GM23248 (cell line): ENCODE results near the gene PCED1B.

Source experiments
- EZH2 ChIP-seq: fragments of 200-600 bp; sonication (generic); IDR thresholded peaks from 2 replicates; pipeline ENCODE4 v1.6.1; 2018; ENCODE audit warnings: antibody characterized with exemption, mild to moderate bottlenecking; ENCODE audit not compliant: insufficient read depth, poor library complexity, severe bottlenecking
- EZH2phosphoT487 ChIP-seq: fragments of 200-600 bp; sonication (generic); IDR thresholded peaks from 2 replicates; pipeline ENCODE4 v1.6.1; 2018; ENCODE audit warnings: antibody characterized with exemption, moderate library complexity, mild to moderate bottlenecking, low read depth; ENCODE audit not compliant: insufficient read depth

DNA sequence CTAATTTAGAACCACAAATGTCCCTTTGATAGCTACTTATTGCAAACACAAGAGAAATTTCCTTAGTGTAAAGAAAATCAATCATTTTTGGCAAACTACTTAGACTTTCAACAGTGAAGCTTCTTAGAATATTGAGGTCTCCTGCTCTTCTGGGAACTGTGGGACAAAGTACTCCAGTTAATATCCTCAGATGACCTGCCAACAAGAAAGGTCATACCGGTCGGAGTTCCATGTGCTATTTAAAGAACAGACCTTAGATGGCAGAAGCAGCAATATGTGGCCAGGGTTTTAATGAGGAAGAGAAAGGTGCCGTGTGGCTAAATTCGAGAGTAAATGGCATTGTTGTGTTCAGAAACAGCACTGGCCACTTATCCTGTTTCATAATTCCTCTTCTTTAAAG, 115.1 kb downstream of the PCED1B start:
- TF ChIP-seq EZH2phosphoT487 (no peak), EZH2 (no peak)
